Stimulated activated CD8-positive, alpha-beta memory T cell treated with anti-CD3 and anti-CD28 coated beads, Interleukin-4, amount 100 ng/mL, for 48 hours (primary cell): ENCODE measurements around the gene ZDHHC14.

ENCODE experiments used
- DNase-seq: peaks from one replicate; pipeline ENCODE4 v3.0.0-alpha.2; 2020

Gene ZDHHC14

DNA sequence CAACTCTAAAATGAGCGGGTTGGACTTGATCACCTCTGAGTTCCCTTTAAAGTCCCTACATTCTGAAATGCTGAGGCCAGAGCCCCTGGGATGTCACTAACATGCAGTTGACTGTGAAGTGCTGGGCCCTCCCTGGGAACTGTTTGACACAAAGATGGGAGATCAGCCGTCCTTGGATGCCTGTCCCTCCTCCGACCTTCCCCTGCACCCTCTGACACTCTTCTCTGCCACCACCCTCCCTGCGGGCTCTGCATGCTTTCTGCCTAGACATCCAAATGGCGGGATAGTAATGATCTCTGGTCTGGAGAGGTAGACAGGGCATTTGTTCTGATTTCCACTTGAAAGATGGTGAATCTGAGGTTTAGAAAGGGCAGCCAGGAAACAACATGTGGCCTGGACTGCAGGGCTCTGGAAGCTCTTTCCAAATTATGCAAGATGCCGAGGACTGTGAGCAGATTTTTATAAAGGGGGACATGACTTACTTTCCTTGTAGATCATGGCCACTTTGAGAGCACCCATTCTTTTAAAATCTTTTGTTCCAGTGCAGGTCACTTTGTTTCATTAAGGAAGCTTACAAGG, 113.2 kb downstream of the ZDHHC14 start:
- no peak for DNase-seq

DNA sequence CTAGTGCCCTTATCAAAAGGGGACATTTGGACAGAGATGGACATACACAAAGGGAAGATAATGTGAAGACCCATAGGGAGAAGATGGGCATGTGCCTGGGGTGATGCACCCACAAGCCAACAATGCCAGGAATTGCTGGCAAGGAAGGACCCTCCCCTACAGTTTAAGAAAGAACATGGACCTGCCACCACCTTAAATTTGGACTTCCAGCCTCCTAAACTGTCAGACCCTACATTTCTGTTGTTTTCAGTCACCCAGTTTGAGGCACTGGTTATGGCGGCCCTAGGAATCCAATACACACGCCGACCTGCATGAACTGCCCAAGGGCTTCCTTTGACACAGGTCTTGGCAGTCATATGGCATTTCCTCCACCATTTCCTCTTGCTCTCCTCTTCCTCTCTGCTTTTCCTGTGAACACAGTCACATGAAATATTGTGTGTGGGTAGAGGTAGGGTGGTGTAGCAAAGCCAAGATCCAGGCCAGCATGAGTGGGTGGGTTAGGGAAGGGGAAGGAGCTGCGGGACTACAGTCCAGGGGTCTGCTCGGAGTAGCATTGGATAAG, 115.6 kb downstream of the ZDHHC14 start:
- no peak for DNase-seq

DNA sequence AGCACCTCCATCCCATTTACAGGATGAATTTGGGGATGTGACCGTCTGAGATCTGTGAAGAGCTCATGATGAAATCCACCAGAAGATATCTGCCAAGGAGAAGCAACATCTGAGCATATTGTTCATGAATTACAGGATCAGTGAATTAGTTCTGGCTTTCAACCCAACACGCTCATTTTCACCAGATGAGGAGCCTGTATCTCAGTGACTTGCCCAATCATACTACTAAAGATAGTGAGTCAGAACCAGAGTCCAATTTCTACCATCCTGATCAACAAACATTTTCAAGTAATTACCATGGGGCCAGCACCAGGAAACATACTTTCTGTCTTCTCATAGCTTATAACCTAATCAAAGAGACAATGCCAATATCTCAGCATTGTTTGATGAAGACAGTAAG, 116.6 kb downstream of the ZDHHC14 start:
- no peak for DNase-seq

DNA sequence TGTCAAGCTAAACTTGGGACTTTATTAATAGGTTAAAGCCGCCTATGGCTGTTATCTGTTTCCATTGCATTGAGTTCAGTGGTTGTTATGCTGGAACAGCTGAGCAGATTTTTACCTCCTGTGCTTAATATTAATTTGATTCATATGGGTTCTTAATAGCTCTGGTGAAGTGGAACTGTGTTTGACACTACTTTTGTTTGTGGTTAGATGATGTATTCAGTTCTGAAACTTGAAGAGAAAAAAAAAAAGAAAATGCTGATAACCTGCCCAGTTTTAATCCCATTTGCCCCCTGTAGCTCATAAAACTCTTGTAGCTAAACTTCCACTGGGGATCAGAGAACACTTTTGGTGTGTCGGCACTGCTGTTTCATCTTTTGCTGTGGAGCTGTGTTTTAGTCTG, 117.8 kb downstream of the ZDHHC14 start:
- no peak for DNase-seq

DNA sequence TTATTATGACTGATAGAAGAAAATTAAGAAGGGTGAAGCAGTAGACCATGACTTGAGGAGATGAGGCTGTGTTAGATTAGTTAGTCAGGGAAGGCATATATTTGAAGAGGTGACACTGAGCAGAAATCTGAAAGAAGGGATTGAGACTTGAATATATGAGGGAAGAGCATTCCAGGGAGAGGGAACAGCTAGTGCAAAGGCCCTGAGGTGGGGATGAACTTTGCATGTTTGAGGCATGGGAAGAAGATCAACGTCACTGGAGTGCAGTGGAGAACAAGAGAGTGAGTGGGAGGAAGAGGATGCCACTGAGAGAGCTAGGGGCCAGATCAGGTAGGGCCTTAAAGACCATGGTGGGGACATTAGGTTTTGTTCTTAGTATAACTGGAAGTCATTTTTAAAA, 119.0 kb downstream of the ZDHHC14 start:
- no peak for DNase-seq

DNA sequence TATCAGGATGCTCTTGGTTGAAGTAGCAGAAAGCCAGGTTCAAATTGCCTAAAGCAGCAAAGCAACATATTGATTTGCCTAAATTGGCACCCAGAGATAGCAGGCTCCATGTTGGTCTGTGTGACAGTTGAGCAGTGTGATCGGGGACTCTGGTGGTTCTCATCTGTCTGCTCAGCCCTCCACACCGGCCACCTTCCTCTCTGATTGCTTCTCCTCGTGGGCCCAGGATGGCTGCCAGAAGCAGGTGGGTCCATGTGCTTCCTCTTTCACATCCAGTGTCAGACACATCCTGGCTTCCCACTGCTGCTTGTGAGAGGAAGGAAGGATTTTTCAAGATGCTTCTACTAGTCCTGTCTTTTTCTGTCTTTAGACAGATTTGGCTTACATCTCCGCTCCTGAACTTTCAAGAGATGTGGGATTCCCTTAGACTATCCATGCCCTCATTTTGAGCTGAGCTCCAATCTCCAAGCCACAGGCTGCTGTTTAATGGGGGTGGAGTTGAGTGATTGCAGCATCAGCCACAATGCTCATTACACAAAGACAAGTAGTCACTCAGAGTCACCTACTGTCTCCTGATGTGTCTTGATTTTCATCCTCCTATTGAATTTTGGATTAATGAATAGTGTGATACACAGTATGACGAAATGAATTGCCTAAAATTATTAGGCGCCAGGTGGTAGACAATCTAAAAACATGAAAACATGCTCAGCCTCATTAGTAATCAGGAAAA, 122.2 kb downstream of the ZDHHC14 start:
- DNase-seq = no peak

DNA sequence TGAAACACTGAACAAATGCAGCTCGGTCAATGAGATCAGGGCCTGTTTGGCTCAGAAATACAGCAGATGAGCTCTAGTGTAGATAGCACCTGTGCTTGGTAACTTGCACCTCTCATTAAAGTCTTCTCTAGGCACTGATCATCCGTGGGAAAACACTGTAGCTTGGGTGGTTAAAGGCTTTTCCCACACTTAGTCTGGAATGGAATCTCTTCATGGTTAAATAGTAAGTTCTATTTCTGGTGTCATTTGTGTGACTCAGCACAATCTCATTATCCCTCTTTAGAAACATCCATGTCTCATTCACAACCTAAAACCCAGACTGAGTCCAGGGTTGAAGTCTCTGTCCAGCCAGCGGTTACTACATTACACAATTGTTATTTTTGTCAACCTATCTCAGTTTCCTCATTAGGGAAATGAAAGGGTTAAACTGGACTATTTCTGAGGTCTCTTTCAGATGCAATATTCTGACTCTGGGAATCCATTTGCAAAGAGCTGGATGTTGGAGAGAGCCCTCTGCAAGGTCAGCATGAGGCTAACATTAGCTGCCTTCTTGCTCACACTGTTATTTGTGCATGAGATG, 125.0 kb downstream of the ZDHHC14 start:
- no peak for DNase-seq

DNA sequence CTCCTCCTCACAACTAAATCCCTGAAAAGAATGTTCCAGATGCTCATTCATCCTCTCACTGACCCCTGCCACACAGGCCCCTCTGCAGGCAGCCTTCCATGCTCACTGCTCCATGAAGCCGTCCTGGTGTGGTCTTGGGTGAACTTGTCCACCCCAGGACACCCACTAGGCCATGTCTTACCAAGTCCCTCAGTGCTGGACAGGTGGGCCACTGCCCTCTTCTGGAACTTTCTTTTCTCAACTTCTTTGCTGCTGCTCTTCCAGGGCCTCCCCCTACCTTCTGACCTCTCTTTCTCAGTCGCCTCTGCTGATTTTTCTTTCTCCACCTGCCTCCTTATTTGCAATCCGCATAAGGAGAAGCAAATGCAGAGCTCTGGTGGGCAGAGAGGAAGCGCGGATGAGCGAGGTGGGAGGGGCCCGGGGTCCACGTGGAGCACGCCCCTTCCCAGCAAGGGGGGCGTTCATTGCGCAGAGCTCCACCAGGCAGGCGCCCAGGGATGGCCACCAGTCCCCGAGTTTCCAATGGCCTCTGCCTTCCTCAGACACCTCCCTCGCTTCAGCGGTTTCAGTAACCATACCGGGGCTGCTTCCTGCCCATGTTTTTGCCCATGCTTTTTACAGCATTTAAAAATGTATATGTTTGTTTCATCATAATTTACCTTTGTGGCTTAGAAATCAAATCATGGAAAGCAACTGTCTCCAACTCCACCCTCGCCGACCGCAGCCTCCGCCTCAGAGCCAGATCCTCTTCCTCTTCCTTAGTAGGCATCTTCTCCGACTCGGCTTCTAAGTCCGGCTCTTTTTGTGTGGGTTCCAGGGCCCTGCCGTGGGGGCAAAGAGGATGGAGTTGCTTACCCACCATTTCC, 129.6 kb downstream of the ZDHHC14 start:
- DNase-seq = peak; percentile 28

DNA sequence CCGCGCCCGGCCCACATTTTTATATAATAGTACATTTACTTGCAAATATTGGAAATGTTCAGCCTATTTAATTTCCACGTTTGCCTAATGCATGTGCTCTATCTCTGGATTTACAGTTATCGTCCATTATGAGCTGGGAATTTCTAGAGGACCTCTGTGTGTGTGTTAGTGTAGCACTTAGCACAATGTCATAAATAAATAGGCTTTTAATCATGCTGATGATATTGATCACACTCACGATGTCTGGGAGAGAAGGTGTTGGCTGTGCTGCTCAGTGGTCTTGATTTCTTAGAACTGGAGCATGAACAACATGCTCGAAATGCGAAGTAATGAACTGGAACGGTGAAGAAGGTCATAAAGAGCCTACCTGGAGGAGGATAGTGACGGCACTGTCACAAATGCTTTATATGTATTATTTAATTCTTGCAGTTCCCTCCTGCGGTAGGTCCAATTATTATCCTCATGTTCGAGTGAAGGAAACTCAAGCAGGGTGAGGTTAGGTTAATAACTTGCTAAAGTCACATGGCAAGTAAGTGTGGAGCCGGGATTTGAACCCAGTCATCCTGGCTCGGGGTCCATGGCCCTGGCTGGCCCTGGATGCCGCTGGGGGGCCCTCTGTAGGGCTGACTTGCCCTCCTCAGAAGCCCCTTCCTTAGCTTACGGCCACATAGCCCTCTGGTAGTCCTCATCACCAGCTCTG, 130.8 kb downstream of the ZDHHC14 start:
- DNase-seq = no peak

DNA sequence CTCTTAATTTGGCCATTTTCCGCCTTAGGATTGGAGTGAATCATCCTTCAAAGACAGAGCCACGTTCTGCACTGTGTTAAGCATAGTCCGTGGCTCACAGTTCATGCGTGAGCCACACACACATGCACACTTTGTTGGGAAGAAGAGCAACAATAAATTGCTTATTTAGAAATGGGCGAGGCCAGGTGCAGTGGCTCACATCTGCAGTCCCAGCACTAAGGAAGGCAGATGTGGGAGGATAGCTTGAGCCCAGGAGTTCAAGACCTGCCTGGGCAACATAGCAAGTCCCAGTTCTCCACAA, 131.3 kb downstream of the ZDHHC14 start:
- DNase-seq = no peak

DNA sequence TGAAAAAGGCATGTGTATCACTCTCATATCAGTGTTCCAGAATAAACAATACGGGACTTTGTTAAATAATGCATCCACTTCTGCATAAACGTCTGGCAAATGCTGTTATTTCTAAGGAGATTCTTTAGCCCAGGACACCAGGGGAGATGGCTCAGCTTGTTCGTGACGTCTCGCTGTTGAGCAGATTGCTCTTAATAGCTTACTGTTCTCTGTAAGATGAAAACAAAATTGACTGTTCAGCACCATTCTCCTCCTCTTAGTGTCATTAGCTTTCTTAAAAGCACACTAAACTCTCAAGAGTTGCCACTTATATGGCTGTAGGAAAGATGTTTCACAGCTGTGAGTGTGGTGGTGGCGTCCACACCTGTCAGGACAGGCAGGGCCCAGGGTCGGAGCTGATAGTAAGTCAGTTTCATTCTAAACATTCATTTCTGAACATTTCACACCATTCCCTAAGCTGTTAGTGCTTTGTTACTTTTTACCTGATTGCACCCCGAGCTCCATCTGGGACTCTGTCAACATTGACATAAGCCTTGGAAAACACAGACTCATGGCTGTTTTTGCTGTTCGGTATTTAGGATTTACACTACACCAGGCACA, 132.1 kb downstream of the ZDHHC14 start:
- DNase-seq = no peak

DNA sequence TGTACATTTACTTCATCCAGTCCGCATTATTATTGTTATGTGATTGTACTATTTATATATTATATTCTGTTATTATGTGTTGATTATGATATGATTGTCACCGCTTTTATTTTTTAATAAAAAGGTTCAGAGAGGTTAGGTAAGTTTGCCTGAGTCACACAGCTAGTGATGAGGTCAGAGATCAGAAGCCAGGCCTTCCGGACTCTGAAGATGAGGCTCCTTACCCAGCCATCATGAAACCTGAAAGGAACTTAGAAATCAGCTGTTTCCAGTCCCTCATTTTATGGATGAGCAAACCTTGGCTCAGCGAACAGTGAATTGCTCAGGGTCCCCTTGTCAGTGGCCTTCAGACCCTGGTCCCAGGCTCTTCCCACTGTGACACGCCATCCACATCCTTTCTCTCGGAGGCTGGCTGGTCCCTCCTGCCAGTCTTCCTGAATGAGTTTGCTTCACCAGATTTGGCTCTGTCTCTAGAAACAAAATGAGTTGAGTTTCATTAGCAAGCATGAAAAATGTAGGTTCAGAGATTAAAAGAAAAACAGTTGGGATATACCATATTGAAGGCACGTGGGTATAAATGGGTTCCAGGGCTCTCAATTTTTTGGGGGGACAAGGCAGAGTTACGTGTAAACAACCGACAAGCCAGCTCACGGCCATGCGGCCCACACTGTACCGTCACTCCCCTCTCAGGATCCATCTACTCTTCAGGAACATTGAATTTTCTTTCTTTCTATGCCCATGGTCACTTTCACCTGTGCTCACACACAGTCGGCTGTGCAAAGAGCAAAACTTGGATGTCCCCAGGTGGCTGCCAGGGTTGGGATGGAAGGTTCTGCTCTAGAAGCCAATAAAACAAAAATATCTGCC, 132.9 kb downstream of the ZDHHC14 start:
- no peak for DNase-seq

DNA sequence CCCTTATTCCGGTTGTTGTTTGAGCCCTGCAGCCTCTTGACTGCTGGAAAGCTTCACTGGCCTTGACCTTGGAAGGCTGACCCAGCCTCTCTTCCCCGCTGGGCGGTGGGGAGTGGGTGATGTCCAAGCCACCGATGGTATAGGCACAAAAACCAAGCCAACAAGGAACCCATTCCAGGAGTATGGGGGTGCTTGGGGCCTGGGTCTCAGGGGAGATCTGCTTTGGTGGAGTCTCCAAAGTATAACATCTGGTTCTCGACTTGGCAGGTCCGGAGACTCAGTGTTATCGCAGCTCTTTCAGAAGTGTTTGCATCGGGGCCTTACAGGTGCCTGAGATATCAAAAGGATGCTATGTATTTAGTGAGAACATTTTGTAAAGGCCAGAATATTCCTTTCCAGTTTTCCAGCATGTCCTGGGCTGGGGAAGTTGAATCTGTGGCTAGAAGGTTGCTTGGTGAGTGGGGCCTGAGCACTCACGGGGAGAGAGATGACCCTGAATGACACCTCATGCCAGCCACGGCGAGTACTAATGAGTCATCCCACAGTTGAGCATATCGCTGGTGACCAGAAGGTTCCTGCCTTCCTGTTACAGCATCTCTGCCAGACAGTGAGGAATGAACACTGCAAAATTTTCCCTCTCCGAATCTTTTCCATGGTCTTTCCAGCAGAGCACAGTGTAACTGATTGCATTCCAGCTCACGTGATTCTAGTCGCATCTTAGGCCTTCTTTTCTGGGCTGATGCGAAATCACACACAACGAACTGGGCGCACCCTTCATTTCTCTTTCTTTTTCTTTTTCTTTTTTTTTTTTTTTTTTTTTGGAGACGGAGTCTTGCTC, 133.9 kb downstream of the ZDHHC14 start:
- no peak for DNase-seq

DNA sequence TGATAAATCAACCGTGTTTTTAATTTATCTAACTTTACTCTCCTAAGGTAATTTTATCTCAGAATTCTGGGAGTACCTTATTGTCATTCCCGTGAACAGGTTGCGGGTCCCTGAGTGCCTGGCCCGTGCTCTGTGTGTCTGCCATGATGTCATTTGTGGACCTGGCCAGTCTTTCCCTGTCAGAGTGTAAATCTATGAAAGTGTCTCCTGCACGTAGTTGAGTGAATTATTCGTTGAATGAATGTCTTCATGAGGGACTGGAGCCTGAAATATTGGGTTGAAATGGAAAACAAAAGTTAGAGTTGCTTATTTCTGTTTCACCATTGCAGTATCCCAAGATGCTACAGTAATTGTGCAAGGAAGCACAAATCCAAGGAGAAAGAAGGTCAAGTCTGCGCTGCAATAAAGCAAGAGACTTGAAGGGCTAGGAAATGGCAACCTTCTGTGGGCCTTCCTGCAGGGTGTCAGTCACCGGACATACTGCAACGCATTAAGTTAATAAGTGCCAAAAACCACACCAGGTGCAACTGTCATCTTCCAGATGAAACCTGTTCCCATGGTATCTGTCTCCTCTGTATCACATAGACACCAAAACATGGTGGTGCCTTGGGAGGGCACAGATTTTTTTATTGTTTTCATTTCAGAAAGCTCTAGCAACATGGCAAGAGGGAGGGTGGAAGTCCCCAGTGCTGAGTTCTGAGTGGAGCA, 135.5 kb downstream of the ZDHHC14 start:
- no peak for DNase-seq

DNA sequence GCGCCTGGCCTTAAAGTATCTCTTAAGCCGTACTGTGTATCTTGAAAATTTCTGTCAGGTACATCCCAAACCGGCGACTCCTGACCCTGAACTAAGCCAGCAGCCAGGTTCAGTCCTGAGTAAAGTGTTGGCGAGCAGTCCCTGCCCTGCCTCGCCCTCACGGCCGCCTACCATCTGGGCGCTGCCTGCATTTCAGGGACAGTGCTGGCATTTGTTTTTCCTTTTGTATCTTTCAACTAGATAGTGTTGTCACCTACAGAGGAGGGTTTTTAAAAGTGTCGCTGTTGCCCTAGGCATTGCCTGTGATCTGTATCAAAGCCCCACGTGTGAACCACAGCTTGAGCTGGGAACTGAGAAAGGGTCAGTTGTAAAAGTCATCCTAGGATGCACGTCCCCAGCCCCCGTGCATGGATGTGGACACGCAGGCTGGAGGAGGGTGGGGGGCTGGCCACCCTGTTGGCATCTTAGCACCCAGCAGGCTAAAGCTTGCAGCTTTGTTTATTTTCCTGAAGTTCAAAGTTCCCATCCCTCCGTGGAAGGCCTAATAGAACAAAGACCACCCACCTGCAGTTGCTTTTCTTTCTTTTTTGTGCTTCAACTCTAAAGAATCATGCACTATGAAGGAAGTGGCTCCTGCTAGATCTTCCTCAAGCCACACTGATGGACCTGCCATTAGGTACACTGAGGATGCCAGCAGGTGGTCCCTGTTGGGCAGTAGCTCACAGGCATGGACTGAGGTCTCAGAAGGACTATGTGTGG, 136.8 kb downstream of the ZDHHC14 start:
- no peak for DNase-seq

DNA sequence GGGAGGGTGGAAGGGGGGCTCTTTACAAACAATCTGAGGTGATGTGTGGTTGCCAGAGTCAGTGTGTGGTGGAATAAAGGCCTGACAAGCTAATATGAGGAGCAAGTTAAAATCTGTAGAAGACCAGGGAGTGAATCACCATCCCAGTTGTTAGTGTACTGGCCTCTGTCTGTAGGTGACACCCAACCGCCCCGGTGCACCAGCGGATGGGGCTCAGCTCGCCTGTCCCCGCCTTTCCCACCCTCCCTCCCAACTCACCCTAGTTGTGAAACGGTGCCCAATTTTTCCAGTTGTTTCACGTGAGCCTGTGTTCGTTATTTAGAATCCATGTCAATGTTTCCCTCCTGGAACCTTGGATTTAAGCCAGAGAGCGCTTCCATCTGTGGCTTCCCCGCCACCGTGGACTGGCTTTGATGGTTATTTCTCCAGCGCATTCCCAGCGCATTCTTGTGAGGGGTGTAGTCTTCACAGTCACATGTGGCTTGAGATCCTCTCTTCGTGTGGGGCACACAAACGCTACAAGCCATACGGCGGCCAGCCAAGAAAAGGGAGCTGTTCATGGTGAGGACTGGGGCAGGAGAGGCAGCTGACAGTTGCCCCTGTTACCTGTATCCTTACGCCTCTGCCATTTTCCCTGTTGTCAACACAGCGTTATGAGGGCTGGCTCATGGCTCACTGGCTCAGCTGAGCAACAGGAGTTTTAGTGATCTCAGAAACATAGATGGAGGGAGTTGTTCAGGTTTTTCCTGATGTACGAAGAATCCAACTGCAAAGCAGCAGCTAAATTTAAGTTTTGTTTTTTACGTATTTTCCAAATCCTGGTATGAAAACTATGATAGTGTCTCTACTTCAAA, 137.6 kb downstream of the ZDHHC14 start:
- DNase-seq = no peak

DNA sequence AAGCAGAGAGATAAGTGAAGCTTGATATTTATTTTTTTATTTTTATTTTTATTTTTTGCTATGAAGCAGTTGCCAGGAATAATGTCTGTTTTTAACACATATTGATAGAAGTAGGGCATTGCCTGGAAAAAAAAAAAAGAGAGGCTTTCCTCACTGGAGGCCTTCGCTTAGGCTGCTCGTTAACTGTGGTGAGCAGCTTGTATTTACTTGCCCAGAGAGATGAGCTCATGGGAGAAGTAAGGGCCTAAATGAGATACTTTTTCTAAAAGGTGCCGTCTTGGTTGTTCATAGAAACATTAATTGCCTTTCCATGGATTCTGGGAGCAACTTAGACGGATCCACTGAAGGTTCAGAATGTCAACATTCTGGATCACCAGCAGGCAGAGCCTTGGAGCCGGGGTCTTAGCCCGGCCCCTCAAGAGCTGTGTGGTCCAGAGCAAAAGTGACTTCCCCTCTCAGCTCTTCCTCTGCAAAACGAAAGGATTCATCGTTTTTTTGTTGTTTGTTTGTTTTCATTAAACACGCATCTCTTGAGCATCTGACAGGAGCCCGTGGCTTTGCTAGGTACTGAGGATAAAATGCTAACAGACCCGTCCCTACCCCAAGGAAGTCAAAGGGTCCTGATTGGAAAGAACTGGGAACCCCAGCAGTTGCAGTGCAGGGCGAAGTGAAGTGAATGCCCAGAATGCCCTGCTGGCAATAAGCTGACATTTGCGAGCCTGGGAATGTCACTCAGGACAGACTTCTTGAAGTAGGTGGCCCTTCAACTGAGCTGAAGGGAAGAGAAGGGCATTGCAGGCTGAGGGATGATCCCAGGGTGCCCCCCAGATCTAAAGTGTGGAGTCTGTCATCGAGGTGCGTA, 138.5 kb downstream of the ZDHHC14 start:
- DNase-seq = no peak
